Nephron (organoid): ENCODE measurements around the gene ZNF821.

Experiments
- H3K27ac Mint-ChIP-seq, 3 experiments: 2 replicates each; pipeline ENCODE4 v1.8.0; 2020; ENCODE audit warnings: mixed read lengths in 3 of 3, mild to moderate bottlenecking in 2 of 3, moderate library complexity in 1 of 3
- H3K27me3 Mint-ChIP-seq: 2 replicates; pipeline ENCODE4 v1.8.0; 2021; ENCODE audit warnings: low read depth, mild to moderate bottlenecking, moderate library complexity, mixed read lengths
- H3K36me3 Mint-ChIP-seq: 2 replicates; pipeline ENCODE4 v1.8.0; 2020; ENCODE audit warnings: low read depth, mixed read lengths
- H3K4me1 Mint-ChIP-seq: 2 replicates; pipeline ENCODE4 v1.8.0; 2020; ENCODE audit warnings: mixed read lengths
- H3K4me3 Mint-ChIP-seq, 3 experiments: 2 replicates each; pipeline ENCODE4 v1.8.0; 2020; ENCODE audit warnings: mild to moderate bottlenecking in 3 of 3, mixed read lengths in 3 of 3, moderate library complexity in 2 of 3
- H3K9me3 Mint-ChIP-seq: 2 replicates; pipeline ENCODE4 v1.8.0; 2020; ENCODE audit warnings: mixed read lengths
- TF ChIP-seq, protein P1 (sequence below), 3 experiments: fragments of 200-600 bp; sonication (generic); IDR thresholded peaks; one replicate each; pipeline ENCODE4 v1.5.0; 2021; ENCODE audit warnings: antibody characterized with exemption in 3 of 3; ENCODE audit not compliant: unreplicated experiment in 3 of 3

The ZNF821 gene

DNA sequence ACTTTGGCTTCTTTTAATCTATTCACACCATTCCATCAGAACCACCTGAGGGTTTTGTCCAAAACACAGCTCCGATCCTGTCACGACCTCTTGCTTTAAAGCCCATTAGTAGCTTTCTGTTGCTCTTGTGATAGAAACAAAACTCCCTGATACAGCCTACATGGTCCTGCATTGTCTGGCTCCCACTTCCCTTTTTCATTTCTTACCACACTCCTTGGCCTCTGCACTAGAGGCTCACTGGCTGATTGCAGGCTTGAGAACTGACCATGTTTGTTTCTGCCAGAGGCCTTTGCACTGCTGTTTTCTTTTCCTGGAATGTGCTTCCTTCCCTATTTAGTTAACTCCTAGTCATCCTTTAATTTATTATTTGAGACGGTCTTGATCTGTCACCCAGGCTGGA is 35.1 kb upstream of the ZNF821 start:
- Mint-ChIP-seq H3K9me3 (no peaks in the 10 kb centered on the region), H3K27ac (no peak overlapping the region), H3K27me3 (peaks cover 3% of the 10 kb centered on the region), H3K4me3 (no peak overlapping the region), H3K4me1 (peaks cover 43% of the 10 kb centered on the region), H3K36me3 (peaks cover 97% of the 10 kb centered on the region)
- TF ChIP-seq, protein P1, sequence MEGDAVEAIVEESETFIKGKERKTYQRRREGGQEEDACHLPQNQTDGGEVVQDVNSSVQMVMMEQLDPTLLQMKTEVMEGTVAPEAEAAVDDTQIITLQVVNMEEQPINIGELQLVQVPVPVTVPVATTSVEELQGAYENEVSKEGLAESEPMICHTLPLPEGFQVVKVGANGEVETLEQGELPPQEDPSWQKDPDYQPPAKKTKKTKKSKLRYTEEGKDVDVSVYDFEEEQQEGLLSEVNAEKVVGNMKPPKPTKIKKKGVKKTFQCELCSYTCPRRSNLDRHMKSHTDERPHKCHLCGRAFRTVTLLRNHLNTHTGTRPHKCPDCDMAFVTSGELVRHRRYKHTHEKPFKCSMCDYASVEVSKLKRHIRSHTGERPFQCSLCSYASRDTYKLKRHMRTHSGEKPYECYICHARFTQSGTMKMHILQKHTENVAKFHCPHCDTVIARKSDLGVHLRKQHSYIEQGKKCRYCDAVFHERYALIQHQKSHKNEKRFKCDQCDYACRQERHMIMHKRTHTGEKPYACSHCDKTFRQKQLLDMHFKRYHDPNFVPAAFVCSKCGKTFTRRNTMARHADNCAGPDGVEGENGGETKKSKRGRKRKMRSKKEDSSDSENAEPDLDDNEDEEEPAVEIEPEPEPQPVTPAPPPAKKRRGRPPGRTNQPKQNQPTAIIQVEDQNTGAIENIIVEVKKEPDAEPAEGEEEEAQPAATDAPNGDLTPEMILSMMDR (IDR thresholded peaks at IDR 0.05; ENCODE audit: unreplicated experiment in 3 of 3): no peak

DNA sequence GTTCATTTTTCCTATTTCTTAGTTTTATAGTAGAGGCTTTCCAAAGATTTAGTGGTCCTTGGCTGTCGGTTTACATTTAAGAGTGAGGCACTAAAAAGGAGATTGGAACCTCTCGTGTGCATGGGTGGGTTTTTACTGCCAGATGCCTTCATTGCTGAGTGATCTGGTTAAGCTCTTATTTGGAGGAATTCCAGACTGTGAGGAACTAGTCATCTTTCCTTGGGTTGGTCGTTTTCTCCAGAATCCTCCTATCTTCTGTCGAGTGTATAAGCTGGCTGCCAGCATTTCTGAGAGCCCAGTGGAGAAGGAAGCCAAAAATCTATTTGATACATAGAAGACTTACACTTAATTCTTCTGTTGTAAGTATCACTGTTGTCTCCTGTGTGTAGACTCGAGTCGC is 33.9 kb upstream of the ZNF821 start:
- H3K4me3 Mint-ChIP-seq: no peak overlapping the region
- peaks cover 94% of the 10 kb centered on the region for H3K36me3 Mint-ChIP-seq
- peak overlapping the region in 1 of 3 experiments; percentile 12 for H3K27ac Mint-ChIP-seq
- H3K27me3 Mint-ChIP-seq: peaks cover 3% of the 10 kb centered on the region
- TF ChIP-seq, protein P1 (IDR thresholded peaks at IDR 0.05; ENCODE audit: unreplicated experiment in 3 of 3): no peak
- peaks cover 43% of the 10 kb centered on the region for H3K4me1 Mint-ChIP-seq
- H3K9me3 Mint-ChIP-seq: no peaks in the 10 kb centered on the region

DNA sequence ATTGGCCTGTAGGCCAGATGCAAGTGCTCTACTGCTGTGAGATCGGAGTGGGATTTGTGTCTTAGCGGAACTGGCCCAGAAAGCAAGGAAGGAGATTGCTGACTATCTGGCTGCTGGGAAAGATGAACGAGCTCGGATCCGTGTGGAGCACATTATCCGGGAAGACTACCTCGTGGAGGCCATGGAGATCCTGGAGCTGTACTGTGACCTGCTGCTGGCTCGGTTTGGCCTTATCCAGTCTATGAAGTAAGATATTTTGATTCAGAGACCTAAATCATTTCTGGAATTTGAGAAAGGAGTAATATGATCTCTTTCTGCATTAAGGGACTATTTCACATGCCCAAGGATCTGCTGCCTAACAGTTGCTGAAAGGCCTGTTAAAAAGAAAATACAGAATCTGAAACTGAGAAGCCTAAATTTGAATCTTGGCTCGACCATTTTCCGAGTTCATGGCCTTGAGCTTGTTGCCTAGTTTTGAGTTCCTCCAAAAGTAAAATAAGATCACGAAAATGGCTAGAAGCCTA is 32.5 kb upstream of the ZNF821 start:
- peaks cover 3% of the 10 kb centered on the region for H3K27me3 Mint-ChIP-seq
- peak overlapping the region; percentile 12 to 27 (median 13) for H3K27ac Mint-ChIP-seq
- H3K36me3 Mint-ChIP-seq: peaks cover 94% of the 10 kb centered on the region
- TF ChIP-seq, protein P1 (IDR thresholded peaks at IDR 0.05; ENCODE audit: unreplicated experiment in 3 of 3): no peak
- H3K4me1 Mint-ChIP-seq: peaks cover 43% of the 10 kb centered on the region
- peak overlapping the region in 2 of 3 experiments; percentile 4 to 30 for H3K4me3 Mint-ChIP-seq
- no peaks in the 10 kb centered on the region for H3K9me3 Mint-ChIP-seq

DNA sequence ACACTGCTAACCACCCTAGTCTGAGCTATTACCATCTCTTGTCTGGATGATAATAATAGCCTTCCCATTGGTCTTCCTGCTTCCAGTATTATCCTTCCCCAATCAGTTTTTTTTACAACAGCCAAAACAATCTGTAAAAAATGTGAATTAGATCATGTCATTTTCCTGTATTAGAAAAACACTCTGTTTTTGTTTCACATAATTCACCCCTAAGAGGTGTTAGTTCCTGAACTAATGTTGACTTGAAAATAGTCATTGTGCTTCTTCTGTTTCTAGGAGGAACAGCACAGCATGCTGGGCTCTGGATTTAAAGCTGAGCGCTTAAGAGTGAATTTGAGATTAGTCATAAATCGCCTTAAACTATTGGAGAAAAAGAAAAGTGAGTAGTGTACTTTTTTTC is 31.4 kb upstream of the ZNF821 start:
- Mint-ChIP-seq H3K4me1 (peaks cover 43% of the 10 kb centered on the region), H3K9me3 (no peaks in the 10 kb centered on the region), H3K4me3 (peak overlapping the region in 1 of 3 experiments; percentile 45), H3K27ac (peak overlapping the region in 2 of 3 experiments; percentile 12 to 36), H3K27me3 (peaks cover 3% of the 10 kb centered on the region), H3K36me3 (peaks cover 91% of the 10 kb centered on the region)
- TF ChIP-seq, protein P1 (IDR thresholded peaks at IDR 0.05; ENCODE audit: unreplicated experiment in 3 of 3): no peak

DNA sequence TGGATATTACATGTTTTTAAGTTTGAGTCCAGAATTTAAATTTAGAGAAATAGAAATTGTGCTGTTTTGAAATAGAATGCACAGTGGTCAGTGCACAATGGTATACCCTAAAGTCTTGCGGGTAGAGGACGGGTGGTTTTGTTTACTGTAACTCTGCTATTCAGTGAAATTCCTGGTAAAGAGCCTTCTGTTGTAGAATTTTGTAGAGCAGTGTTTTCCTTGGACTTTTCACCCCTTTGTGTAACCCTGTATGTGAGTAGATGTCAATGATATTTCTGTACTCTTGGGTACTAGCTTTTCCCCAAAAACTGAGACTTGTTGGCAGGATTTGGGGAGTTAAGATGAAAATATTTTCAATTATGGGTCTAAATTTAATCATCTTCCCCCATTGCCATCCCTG is 30.8 kb upstream of the ZNF821 start:
- Mint-ChIP-seq H3K4me1 (peaks cover 44% of the 10 kb centered on the region), H3K27ac (peak overlapping the region in 2 of 3 experiments; percentile 33 to 36), H3K4me3 (no peak overlapping the region), H3K27me3 (peaks cover 3% of the 10 kb centered on the region), H3K9me3 (no peaks in the 10 kb centered on the region), H3K36me3 (peaks cover 90% of the 10 kb centered on the region)
- TF ChIP-seq, protein P1 (IDR thresholded peaks at IDR 0.05; ENCODE audit: unreplicated experiment in 3 of 3): no peak
